SK-N-SH (cell line): ENCODE results near the gene TXNDC2.

Experiments
- CHD2 ChIP-seq: fragments of 150-350 bp; IDR thresholded peaks from 2 replicates; pipeline ENCODE4 v1.6.1; 2018; ENCODE audit warnings: low read length; ENCODE audit not compliant: partially characterized antibody
- EP300 ChIP-seq, 2 experiments: IDR thresholded peaks; 2 replicates each; pipeline versions ENCODE4 v1.4.0 to v1.6.1; 2012; ENCODE audit warnings: borderline replicate concordance in 1 of 2, low read depth in 1 of 2, low read length in 1 of 2
- EZH2phosphoT487 ChIP-seq: fragments of 200-600 bp; sonication (generic); IDR thresholded peaks from 2 replicates; pipeline ENCODE4 v1.6.1; 2017; ENCODE audit warnings: low read depth, mixed run types, mild to moderate bottlenecking, antibody characterized with exemption, moderate library complexity, borderline replicate concordance
- GATA2 ChIP-seq: sonication (generic); formaldehyde crosslinking; IDR thresholded peaks from 2 replicates; pipeline ENCODE4 v1.5.0; 2020; ENCODE audit warnings: mild to moderate bottlenecking, missing genetic modification reagents
- MAX ChIP-seq: IDR thresholded peaks from 2 replicates; pipeline ENCODE4 v1.4.0; 2012; ENCODE audit warnings: low read depth
- POLR2AphosphoS5 ChIP-seq: IDR thresholded peaks from 2 replicates; pipeline ENCODE4 v1.6.1; 2012; ENCODE audit warnings: low read depth, low read length
- SIN3A ChIP-seq: IDR thresholded peaks from 2 replicates; pipeline ENCODE4 v1.6.1; 2012; ENCODE audit warnings: low read depth, mild to moderate bottlenecking, low read length, moderate library complexity, borderline replicate concordance
- SMC3 ChIP-seq: IDR thresholded peaks from 2 replicates; pipeline ENCODE4 v1.6.1; 2012; ENCODE audit warnings: low read depth, low read length, improper control_type of control experiment
- TCF12 ChIP-seq: IDR thresholded peaks from 2 replicates; pipeline ENCODE4 v1.4.0; 2012
- USF2 ChIP-seq: fragments of 150-350 bp; IDR thresholded peaks from 2 replicates; pipeline ENCODE4 v1.6.1; 2017; ENCODE audit warnings: antibody characterized with exemption, low read length, low read depth, borderline replicate concordance
- YY1 ChIP-seq: IDR thresholded peaks from 2 replicates; pipeline ENCODE4 v1.4.0; 2012; ENCODE audit warnings: low read depth, mild to moderate bottlenecking
- TF ChIP-seq, protein P1 (sequence below): fragments of 200-600 bp; sonication (generic); IDR thresholded peaks from 2 replicates; pipeline ENCODE4 v1.6.1; 2017; ENCODE audit warnings: antibody characterized with exemption, mild to moderate bottlenecking, moderate library complexity
- TF ChIP-seq, protein P2 (sequence below): IDR thresholded peaks from 2 replicates; pipeline ENCODE4 v1.4.0; 2012; ENCODE audit warnings: low read depth, borderline replicate concordance

DNA sequence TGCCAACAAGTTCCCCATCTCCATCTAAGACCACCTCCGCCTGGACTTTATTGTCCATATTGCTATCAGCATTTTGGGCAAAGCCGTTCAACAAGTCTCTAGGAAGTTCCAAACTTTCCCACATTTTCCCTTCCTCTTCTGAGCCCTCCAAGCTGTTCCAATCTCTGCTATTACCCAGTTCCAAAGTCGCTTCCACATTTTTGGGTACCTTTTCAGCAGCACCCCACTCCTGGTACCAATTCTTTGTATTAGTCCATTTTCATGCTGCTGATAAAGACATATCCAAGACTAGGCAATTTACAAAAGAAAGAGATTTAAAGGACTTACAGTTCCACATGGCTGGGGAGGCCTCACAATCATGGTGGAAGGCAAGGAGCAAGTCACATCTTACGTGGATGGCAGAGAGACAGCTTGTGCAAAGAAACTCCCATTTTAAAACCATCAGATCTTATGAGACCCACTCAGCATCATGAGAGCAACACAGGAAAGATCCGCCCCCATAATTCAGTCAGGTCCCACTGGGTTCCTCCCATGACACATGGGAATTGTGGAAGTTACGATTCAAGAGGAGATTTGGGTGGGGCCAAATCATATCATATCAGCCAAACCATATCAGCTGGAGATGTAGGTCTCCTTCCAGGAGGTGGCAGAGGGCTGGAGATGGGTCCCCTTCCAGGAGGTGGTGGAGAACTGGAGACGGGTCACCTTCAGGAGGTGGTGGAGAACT, 19.8 kb upstream of the TXNDC2 start:
- TF ChIP-seq, protein P1, sequence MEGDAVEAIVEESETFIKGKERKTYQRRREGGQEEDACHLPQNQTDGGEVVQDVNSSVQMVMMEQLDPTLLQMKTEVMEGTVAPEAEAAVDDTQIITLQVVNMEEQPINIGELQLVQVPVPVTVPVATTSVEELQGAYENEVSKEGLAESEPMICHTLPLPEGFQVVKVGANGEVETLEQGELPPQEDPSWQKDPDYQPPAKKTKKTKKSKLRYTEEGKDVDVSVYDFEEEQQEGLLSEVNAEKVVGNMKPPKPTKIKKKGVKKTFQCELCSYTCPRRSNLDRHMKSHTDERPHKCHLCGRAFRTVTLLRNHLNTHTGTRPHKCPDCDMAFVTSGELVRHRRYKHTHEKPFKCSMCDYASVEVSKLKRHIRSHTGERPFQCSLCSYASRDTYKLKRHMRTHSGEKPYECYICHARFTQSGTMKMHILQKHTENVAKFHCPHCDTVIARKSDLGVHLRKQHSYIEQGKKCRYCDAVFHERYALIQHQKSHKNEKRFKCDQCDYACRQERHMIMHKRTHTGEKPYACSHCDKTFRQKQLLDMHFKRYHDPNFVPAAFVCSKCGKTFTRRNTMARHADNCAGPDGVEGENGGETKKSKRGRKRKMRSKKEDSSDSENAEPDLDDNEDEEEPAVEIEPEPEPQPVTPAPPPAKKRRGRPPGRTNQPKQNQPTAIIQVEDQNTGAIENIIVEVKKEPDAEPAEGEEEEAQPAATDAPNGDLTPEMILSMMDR: no peak
- TF ChIP-seq POLR2AphosphoS5 (no peak), EZH2phosphoT487 (no peak), EP300 (IDR thresholded peaks at IDR 0.05; ENCODE audit: borderline replicate concordance in 1 of 2, low read depth in 1 of 2, low read length in 1 of 2) (no peak), YY1 (no peak), CHD2 (no peak), MAX (no peak), TCF12 (no peak), USF2 (no peak), SIN3A (no peak), GATA2 (CRISPR knock-in tag) (no peak), SMC3 (no peak)
- TF ChIP-seq, protein P2, sequence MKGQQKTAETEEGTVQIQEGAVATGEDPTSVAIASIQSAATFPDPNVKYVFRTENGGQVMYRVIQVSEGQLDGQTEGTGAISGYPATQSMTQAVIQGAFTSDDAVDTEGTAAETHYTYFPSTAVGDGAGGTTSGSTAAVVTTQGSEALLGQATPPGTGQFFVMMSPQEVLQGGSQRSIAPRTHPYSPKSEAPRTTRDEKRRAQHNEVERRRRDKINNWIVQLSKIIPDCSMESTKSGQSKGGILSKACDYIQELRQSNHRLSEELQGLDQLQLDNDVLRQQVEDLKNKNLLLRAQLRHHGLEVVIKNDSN: no peak
